ENCODE results near the gene CLDN9. TPM values are rescaled to one million over a fixed set of nuclear protein-coding genes. Genes with fewer than 3 reads are reported as not detected.
A peak's percentile ranks its signal among the peaks of the same experiment; 100 is the strongest.

CLDN9 gene
- total RNA-seq, 1 donor from 2014 or later = not detected

- DNase-seq (ENCODE audit: extremely low spot score in 2 of 2) = no peak
- H3K36me3 ChIP-seq = no peaks in the 10 kb centered on the region
- H3K27ac ChIP-seq = peak overlapping the region; percentile 76
- no peaks in the 10 kb centered on the region for H3K27me3 ChIP-seq
- peak overlapping the region; percentile 78 to 80 for H3K4me3 ChIP-seq
- intact Hi-C loops (cut with DNase I) = loop anchor here (5.0 kb wide), 2 partner anchors 53 to 103 kb away; partner anchors contain the start of gene ZNF205
- H3K4me1 ChIP-seq = peaks cover 20% of the 10 kb centered on the region
- no peaks in the 10 kb centered on the region for H3K9me3 ChIP-seq
- no peak for TF ChIP-seq CTCF (IDR thresholded peaks at IDR 0.05)
- no peak for TF ChIP-seq POLR2AphosphoS5 (IDR thresholded peaks at IDR 0.05; ENCODE audit: insufficient read depth in 1 of 2, low read depth in 1 of 2)
- no peak for TF ChIP-seq POLR2A (IDR thresholded peaks at IDR 0.05)
These were observed 47.1 kb downstream of the CLDN9 start for GRCh38 chr16:3059723-3060242.

- H3K27me3 ChIP-seq = no peaks in the 10 kb centered on the region
- H3K36me3 ChIP-seq = no peaks in the 10 kb centered on the region
- TF ChIP-seq POLR2A (IDR thresholded peaks at IDR 0.05) = no peak
- TF ChIP-seq CTCF (IDR thresholded peaks at IDR 0.05) = no peak
- no peak for TF ChIP-seq POLR2AphosphoS5 (IDR thresholded peaks at IDR 0.05; ENCODE audit: insufficient read depth in 1 of 2, low read depth in 1 of 2)
- no peak overlapping the region for H3K27ac ChIP-seq
- DNase-seq (ENCODE audit: extremely low spot score in 2 of 2) = no peak
- intact Hi-C loops (cut with DNase I) = no loop called here
- H3K9me3 ChIP-seq = no peaks in the 10 kb centered on the region
- no peak overlapping the region for H3K4me3 ChIP-seq
- H3K4me1 ChIP-seq = peaks cover 27% of the 10 kb centered on the region
These were observed 47.8 kb downstream of the CLDN9 start for GRCh38 chr16:3060339-3061127.

- no peaks in the 10 kb centered on the region for H3K36me3 ChIP-seq
- TF ChIP-seq POLR2A (IDR thresholded peaks at IDR 0.05) = no peak
- no peak for TF ChIP-seq POLR2AphosphoS5 (IDR thresholded peaks at IDR 0.05; ENCODE audit: insufficient read depth in 1 of 2, low read depth in 1 of 2)
- TF ChIP-seq CTCF (IDR thresholded peaks at IDR 0.05) = no peak
- H3K27ac ChIP-seq = no peak overlapping the region
- intact Hi-C loops (cut with DNase I) = no loop called here
- DNase-seq (ENCODE audit: extremely low spot score in 2 of 2) = no peak
- no peaks in the 10 kb centered on the region for H3K27me3 ChIP-seq
- no peaks in the 10 kb centered on the region for H3K9me3 ChIP-seq
- peaks cover 34% of the 10 kb centered on the region for H3K4me1 ChIP-seq
- no peak overlapping the region for H3K4me3 ChIP-seq
These were observed 49.8 kb downstream of the CLDN9 start for GRCh38 chr16:3062553-3062952.

- Histone ChIP-seq H3K36me3 (no peaks in the 10 kb centered on the region), H3K27ac (no peak overlapping the region), H3K9me3 (no peaks in the 10 kb centered on the region), H3K4me3 (no peak overlapping the region), H3K27me3 (no peaks in the 10 kb centered on the region), H3K4me1 (peaks cover 23% of the 10 kb centered on the region)
- DNase-seq (ENCODE audit: extremely low spot score in 2 of 2) = no peak
- TF ChIP-seq CTCF (IDR thresholded peaks at IDR 0.05) (no peak), POLR2AphosphoS5 (IDR thresholded peaks at IDR 0.05; ENCODE audit: insufficient read depth in 1 of 2, low read depth in 1 of 2) (no peak), POLR2A (IDR thresholded peaks at IDR 0.05) (no peak)
- intact Hi-C loops (cut with DNase I) = no loop called here
These were observed 51.1 kb downstream of the CLDN9 start for GRCh38 chr16:3063625-3064386.

Small RNA genes lying within 50 kb of the gene (small RNA-seq; reads per million reads assigned to genes)
- gene LINC00514 = not detected

Other genes with a start within 250 kb of the CLDN9 start
- gene ELOB, start 235.6 kb upstream of the CLDN9 start, total RNA-seq = 530 TPM
- gene PRSS33, start 225.4 kb upstream of the CLDN9 start, total RNA-seq = not detected
- not detected for gene PRSS41, start 214.5 kb upstream of the CLDN9 start, total RNA-seq
- gene PRSS21, start 195.7 kb upstream of the CLDN9 start, total RNA-seq = not detected
- gene ZG16B, start 182.6 kb upstream of the CLDN9 start, total RNA-seq = 11.3 TPM
- gene PRSS22, start 154.8 kb upstream of the CLDN9 start, total RNA-seq = 38.8 TPM
- 65.1 TPM for gene FLYWCH2, start 129.7 kb upstream of the CLDN9 start, total RNA-seq
- gene FLYWCH1, start 101.0 kb upstream of the CLDN9 start, total RNA-seq = 32.9 TPM
- gene KREMEN2, start 48.6 kb upstream of the CLDN9 start, total RNA-seq = not detected
- gene PAQR4, start 43.6 kb upstream of the CLDN9 start, total RNA-seq = 2.7 TPM
- 6.9 TPM for gene PKMYT1, start 32.5 kb upstream of the CLDN9 start, total RNA-seq
- not detected for gene CLDN6, start 5.3 kb downstream of the CLDN9 start, total RNA-seq
- 12.3 TPM for gene TNFRSF12A, start 7.4 kb downstream of the CLDN9 start, total RNA-seq
- 39.0 TPM for gene HCFC1R1, start 11.0 kb downstream of the CLDN9 start, total RNA-seq
- gene THOC6, start 11.1 kb downstream of the CLDN9 start, total RNA-seq = 22.6 TPM
- 52.5 TPM for gene BICDL2, start 24.0 kb downstream of the CLDN9 start, total RNA-seq
- gene MMP25, start 33.6 kb downstream of the CLDN9 start, total RNA-seq = 0.25 TPM
- gene IL32, start 52.7 kb downstream of the CLDN9 start, total RNA-seq = 13.0 TPM
- gene ZSCAN10, start 86.4 kb downstream of the CLDN9 start, total RNA-seq = not detected
- 14.2 TPM for gene ZNF205, start 99.7 kb downstream of the CLDN9 start, total RNA-seq
- gene ZNF213, start 122.1 kb downstream of the CLDN9 start, total RNA-seq = 7.6 TPM
- gene OR1F1, start 175.3 kb downstream of the CLDN9 start, total RNA-seq = not detected
- gene ZNF200, start 222.2 kb downstream of the CLDN9 start, total RNA-seq = 5.2 TPM
- 1.5 TPM for gene MEFV, start 243.7 kb downstream of the CLDN9 start, total RNA-seq